Measurements from ENCODE around the gene FUT8.

- TF ChIP-seq, protein P1, sequence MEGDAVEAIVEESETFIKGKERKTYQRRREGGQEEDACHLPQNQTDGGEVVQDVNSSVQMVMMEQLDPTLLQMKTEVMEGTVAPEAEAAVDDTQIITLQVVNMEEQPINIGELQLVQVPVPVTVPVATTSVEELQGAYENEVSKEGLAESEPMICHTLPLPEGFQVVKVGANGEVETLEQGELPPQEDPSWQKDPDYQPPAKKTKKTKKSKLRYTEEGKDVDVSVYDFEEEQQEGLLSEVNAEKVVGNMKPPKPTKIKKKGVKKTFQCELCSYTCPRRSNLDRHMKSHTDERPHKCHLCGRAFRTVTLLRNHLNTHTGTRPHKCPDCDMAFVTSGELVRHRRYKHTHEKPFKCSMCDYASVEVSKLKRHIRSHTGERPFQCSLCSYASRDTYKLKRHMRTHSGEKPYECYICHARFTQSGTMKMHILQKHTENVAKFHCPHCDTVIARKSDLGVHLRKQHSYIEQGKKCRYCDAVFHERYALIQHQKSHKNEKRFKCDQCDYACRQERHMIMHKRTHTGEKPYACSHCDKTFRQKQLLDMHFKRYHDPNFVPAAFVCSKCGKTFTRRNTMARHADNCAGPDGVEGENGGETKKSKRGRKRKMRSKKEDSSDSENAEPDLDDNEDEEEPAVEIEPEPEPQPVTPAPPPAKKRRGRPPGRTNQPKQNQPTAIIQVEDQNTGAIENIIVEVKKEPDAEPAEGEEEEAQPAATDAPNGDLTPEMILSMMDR (IDR thresholded peaks at IDR 0.05) = no peak
- TF ChIP-seq EZH2 (IDR thresholded peaks at IDR 0.05; ENCODE audit: borderline replicate concordance, insufficient read depth, low read depth, low read length, poor library complexity, severe bottlenecking) = no peak
These were observed 264.0 kb downstream of the FUT8 start for GRCh38 chr14:65676361-65677014.
